Activated CD4-positive, alpha-beta memory T cell treated with anti-CD3 and anti-CD28 coated beads for 36 hours (primary cell): ENCODE results near the gene UBR3. TPM values are rescaled to one million over a fixed set of nuclear protein-coding genes. Genes with fewer than 3 reads are reported as not detected.
"Not testable (repeated sequence)": the region's sequence is repeated elsewhere in the genome, so short reads cannot be mapped to it uniquely, and the experiment has no call there.

ENCODE experiments used
- CTCF ChIA-PET: fragments of 350-600 bp; sonication (Branson Sonifier 250); formaldehyde crosslinking; loops from one replicate; lab custom pipeline; 2021; ENCODE audit warnings: antibody characterized with exemption, inconsistent platforms; lab: Charles Lee
- POLR2A ChIA-PET: fragments of 350-600 bp; sonication (Branson Sonifier 250); formaldehyde crosslinking; loops from one replicate; lab custom pipeline; 2021; ENCODE audit warnings: antibody characterized with exemption; lab: Charles Lee
- DNase-seq: peaks from one replicate; pipeline ENCODE4 v3.0.0-alpha.2; 2020
- H3K27ac Mint-ChIP-seq: one replicate; pipeline ENCODE4 v1.8.0; 2021; ENCODE audit warnings: mixed read lengths
- H3K27me3 Mint-ChIP-seq: one replicate; pipeline ENCODE4 v1.8.0; 2021; ENCODE audit warnings: mixed read lengths
- H3K36me3 Mint-ChIP-seq: one replicate; pipeline ENCODE4 v1.8.0; 2021; ENCODE audit warnings: mixed read lengths
- H3K4me1 Mint-ChIP-seq: one replicate; pipeline ENCODE4 v1.8.0; 2021; ENCODE audit warnings: low read depth, mixed read lengths
- H3K4me3 Mint-ChIP-seq: one replicate; pipeline ENCODE4 v1.8.0; 2021; ENCODE audit warnings: mild to moderate bottlenecking, mixed read lengths
- H3K9me3 Mint-ChIP-seq: one replicate; pipeline ENCODE4 v1.8.0; 2021; ENCODE audit warnings: mixed read lengths
- intact Hi-C: fragments of 100-400 bp; cut with micrococcal nuclease; formaldehyde crosslinking; loops from one replicate; pipeline ENCODE4 v1.15.1; 2023
- total RNA-seq, 2 experiments: library from RNA; stranded (reverse); gene quantifications; one replicate each; pipeline ENCODE4 v1.2.3, GENCODE V29; 2021

UBR3 gene
- total RNA-seq, 2 experiments from 2014 or later: 16.2 to 18.1 TPM

GRCh38 chr2:170106102-170106840 is 279.0 kb downstream of the UBR3 start:
- CTCF ChIA-PET: no interaction called here
- no peaks in the 10 kb centered on the region for H3K4me1 Mint-ChIP-seq
- intact Hi-C loops: no loop called here
- POLR2A ChIA-PET: no interaction called here
- no peak for DNase-seq
- H3K36me3 Mint-ChIP-seq: no peaks in the 10 kb centered on the region
- no peak overlapping the region for H3K4me3 Mint-ChIP-seq
- H3K27me3 Mint-ChIP-seq: peaks cover 2% of the 10 kb centered on the region
- H3K27ac Mint-ChIP-seq: no peak overlapping the region
- no peaks in the 10 kb centered on the region for H3K9me3 Mint-ChIP-seq

GRCh38 chr2:170113168-170113894 is 286.1 kb downstream of the UBR3 start:
- ChIA-PET POLR2A (no interaction called here), CTCF (no interaction called here)
- no peak overlapping the region for H3K4me3 Mint-ChIP-seq
- peaks cover 2% of the 10 kb centered on the region for H3K27me3 Mint-ChIP-seq
- intact Hi-C loops: no loop called here
- H3K9me3 Mint-ChIP-seq: peaks cover 9% of the 10 kb centered on the region
- DNase-seq: no peak
- no peak overlapping the region for H3K27ac Mint-ChIP-seq
- no peaks in the 10 kb centered on the region for H3K36me3 Mint-ChIP-seq
- H3K4me1 Mint-ChIP-seq: no peaks in the 10 kb centered on the region

GRCh38 chr2:170115501-170116229 is 288.4 kb downstream of the UBR3 start:
- no peak for DNase-seq
- Mint-ChIP-seq H3K4me1 (no peaks in the 10 kb centered on the region), H3K9me3 (peaks cover 9% of the 10 kb centered on the region), H3K27ac (no peak overlapping the region), H3K27me3 (peaks cover 2% of the 10 kb centered on the region), H3K36me3 (no peaks in the 10 kb centered on the region), H3K4me3 (no peak overlapping the region)
- ChIA-PET CTCF (no interaction called here), POLR2A (no interaction called here)
- intact Hi-C loops: no loop called here

- DNase-seq: no peak
- CTCF ChIA-PET: no interaction called here
- no peak overlapping the region for H3K27ac Mint-ChIP-seq
- no peaks in the 10 kb centered on the region for H3K36me3 Mint-ChIP-seq
- no peak overlapping the region for H3K4me3 Mint-ChIP-seq
- peaks cover 5% of the 10 kb centered on the region for H3K27me3 Mint-ChIP-seq
- POLR2A ChIA-PET: no interaction called here
- peaks cover 5% of the 10 kb centered on the region for H3K9me3 Mint-ChIP-seq
- H3K4me1 Mint-ChIP-seq: no peaks in the 10 kb centered on the region
- intact Hi-C loops: no loop called here
Observed at GRCh38 chr2:170118641-170119040, 291.4 kb downstream of the UBR3 start.

DNA sequence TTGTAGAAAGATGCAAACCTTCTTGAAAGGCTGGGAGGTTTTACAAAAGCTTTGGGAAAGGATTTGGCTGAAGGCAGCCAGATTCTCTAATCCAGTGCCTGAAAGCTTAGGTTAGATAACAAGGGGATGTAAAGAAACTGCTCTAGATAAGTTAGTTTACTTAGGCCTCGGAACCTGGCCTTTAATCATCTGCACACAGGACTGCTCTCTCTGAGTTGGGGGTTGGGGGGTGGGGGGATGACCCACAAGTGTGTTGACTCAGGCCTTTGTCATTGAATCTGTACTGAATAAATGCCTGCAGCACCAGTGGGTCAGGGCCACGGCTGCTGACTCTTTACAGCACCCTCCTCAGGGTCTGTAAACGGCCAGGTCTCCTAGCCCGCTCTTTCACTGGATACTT is 292.1 kb downstream of the UBR3 start:
- H3K9me3 Mint-ChIP-seq, H3K4me3 Mint-ChIP-seq, H3K27ac Mint-ChIP-seq, DNase-seq, POLR2A ChIA-PET, H3K27me3 Mint-ChIP-seq, H3K4me1 Mint-ChIP-seq, intact Hi-C loops, CTCF ChIA-PET, H3K36me3 Mint-ChIP-seq: not testable (repeated sequence)

DNA sequence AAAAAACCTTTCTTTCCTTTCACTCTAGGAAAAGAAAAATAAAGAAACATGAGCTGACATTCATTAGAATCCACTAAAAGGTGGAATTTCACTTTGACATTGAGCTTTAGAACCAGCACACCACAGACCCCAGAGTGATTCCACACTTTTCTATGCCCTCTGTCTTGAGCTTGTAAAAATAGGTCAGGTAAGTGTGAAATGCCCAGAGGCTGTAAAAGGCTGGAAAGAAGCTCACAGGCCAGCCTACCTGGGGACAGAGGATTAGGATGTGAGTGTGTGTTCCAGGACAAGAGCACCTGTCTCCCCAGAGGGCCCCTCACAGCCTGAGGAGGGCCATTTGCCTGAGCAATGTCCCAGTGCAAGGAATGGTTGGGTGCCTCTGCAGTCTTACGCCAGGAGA is 294.4 kb downstream of the UBR3 start:
- ChIA-PET CTCF (no interaction called here), POLR2A (no interaction called here)
- no peak overlapping the region for H3K27ac Mint-ChIP-seq
- intact Hi-C loops: no loop called here
- no peak for DNase-seq
- no peaks in the 10 kb centered on the region for H3K36me3 Mint-ChIP-seq
- no peaks in the 10 kb centered on the region for H3K9me3 Mint-ChIP-seq
- no peaks in the 10 kb centered on the region for H3K4me1 Mint-ChIP-seq
- H3K4me3 Mint-ChIP-seq: no peak overlapping the region
- H3K27me3 Mint-ChIP-seq: peaks cover 9% of the 10 kb centered on the region

DNA sequence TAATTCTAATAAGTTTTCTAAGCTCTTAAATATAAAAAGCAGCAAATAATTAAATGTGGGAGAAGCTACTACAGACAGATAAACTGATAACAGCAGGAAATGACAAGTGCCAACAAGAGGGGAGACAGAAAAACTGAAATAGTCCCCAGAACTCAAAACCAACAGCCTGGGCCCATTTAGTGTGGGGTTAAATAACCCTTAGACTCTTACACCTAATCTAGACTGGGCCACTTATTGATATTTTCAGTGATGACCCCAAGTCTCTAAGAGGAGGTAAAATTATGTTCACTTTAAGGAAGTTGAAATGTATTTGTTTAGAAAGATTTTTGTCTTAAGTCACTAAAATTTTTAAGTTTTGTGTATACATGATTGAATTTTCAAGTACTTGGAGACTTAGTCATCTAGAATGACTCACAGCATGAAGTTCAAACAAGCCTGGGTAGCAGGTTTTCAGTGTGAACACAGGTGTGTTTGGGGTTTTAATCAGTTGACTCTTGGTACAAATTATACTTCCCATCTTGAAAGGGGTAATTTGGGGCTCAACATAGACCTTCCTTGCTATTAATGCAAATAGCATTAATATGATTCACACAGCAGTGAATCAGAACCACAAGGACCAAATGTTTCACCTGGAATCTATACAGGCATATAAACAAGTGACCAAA is 295.8 kb downstream of the UBR3 start:
- no peaks in the 10 kb centered on the region for H3K9me3 Mint-ChIP-seq
- no peak overlapping the region for H3K27ac Mint-ChIP-seq
- ChIA-PET POLR2A (no interaction called here), CTCF (no interaction called here)
- H3K4me1 Mint-ChIP-seq: no peaks in the 10 kb centered on the region
- intact Hi-C loops: no loop called here
- no peaks in the 10 kb centered on the region for H3K36me3 Mint-ChIP-seq
- no peak for DNase-seq
- no peak overlapping the region for H3K4me3 Mint-ChIP-seq
- peaks cover 13% of the 10 kb centered on the region for H3K27me3 Mint-ChIP-seq

- intact Hi-C loops: no loop called here
- peaks cover 2% of the 10 kb centered on the region for H3K36me3 Mint-ChIP-seq
- DNase-seq: no peak
- POLR2A ChIA-PET: no interaction called here
- no peaks in the 10 kb centered on the region for H3K9me3 Mint-ChIP-seq
- H3K4me1 Mint-ChIP-seq: no peaks in the 10 kb centered on the region
- H3K4me3 Mint-ChIP-seq: no peak overlapping the region
- H3K27ac Mint-ChIP-seq: no peak overlapping the region
- H3K27me3 Mint-ChIP-seq: peaks cover 16% of the 10 kb centered on the region
- CTCF ChIA-PET: no interaction called here
Observed at GRCh38 chr2:170123593-170123992, 296.3 kb downstream of the UBR3 start.

- H3K36me3 Mint-ChIP-seq, CTCF ChIA-PET, H3K4me3 Mint-ChIP-seq, POLR2A ChIA-PET, intact Hi-C loops, H3K9me3 Mint-ChIP-seq, DNase-seq, H3K4me1 Mint-ChIP-seq, H3K27ac Mint-ChIP-seq: not testable (repeated sequence)
- peaks cover 18% of the 10 kb centered on the region for H3K27me3 Mint-ChIP-seq
Observed at GRCh38 chr2:170126138-170126728, 299.0 kb downstream of the UBR3 start.

Other genes starting within 250 kb of the UBR3 start
- 10 to 100 TPM; 52.3 to 55.3 TPM for gene PPIG, start 243.1 kb upstream of the UBR3 start, total RNA-seq
- not detected for gene CFAP210, start 133.0 kb upstream of the UBR3 start, total RNA-seq
- gene PHOSPHO2, start 133.0 kb upstream of the UBR3 start, total RNA-seq: 1 to 10 TPM; 2.6 to 3.4 TPM
- 1 to 10 TPM; 3.1 to 3.9 TPM for gene KLHL23, start 93.6 kb upstream of the UBR3 start, total RNA-seq
- gene SSB, start 28.6 kb upstream of the UBR3 start, total RNA-seq: 100 to 1,000 TPM; 112 to 120 TPM
- gene METTL5, start 2.5 kb upstream of the UBR3 start, total RNA-seq: 100 to 1,000 TPM; 109 to 110 TPM